Upper lobe of left lung (tissue), 4 donors: Measurements from ENCODE around the gene NKIRAS1.

ENCODE experiments used
- EP300 ChIP-seq, 4 donors: sonication (generic); formaldehyde crosslinking; IDR thresholded peaks; one replicate each; pipeline ENCODE4 v1.5.1; 2017; ENCODE audit warnings: antibody characterized with exemption in 4 of 4, control low read depth in 2 of 4
- POLR2A ChIP-seq, 4 donors: fragments of 450-650 bp; IDR thresholded peaks; one replicate each; pipeline ENCODE4 v1.5.1; 2016 to 2017; ENCODE audit warnings: antibody characterized with exemption in 4 of 4, mild to moderate bottlenecking in 2 of 4
- TF ChIP-seq, protein P1 (sequence below), 6 experiments: fragments of 450-650 bp in 4 of 6; fragments of 200-600 bp in 2 of 6; sonication (generic) in 2 of 6; IDR thresholded peaks; one replicate each; pipeline ENCODE4 v1.5.1; 2016 to 2019; ENCODE audit warnings: antibody characterized with exemption in 6 of 6

DNA sequence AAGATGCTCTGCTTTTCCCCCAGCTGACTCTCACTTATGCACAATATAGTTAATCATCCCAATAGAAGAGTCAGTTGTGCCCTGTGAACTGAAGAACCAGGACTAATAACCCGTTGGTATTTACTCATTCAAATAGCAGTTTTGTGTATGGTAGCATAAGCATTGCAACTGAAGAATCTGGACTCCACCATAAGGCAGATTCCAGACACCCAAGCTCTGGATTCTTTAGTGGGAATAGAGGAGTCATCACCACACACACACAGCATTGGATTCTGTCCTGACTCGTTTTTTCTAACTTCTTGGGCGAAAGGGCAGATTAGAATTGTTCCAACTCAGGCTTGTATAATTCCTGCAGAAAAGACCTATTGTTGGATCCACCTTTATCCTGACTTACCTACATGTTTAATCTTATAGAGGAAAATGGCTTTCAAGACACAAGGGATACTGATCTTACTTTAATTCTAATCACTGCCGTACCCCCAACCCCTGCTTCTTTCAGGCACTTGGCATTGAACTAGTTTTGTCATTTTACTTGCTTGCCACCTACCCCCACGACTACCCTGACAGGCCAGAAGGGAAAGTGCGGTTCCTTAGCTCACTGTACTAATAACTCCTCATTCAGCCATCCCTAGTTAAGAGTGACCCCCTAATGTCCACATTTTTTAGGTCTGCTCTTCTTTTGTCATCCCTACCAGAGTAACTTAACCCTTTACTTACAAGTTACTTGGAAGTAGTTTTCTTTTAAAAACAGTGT is 42.3 kb downstream of the NKIRAS1 start:
- TF ChIP-seq, protein P1, sequence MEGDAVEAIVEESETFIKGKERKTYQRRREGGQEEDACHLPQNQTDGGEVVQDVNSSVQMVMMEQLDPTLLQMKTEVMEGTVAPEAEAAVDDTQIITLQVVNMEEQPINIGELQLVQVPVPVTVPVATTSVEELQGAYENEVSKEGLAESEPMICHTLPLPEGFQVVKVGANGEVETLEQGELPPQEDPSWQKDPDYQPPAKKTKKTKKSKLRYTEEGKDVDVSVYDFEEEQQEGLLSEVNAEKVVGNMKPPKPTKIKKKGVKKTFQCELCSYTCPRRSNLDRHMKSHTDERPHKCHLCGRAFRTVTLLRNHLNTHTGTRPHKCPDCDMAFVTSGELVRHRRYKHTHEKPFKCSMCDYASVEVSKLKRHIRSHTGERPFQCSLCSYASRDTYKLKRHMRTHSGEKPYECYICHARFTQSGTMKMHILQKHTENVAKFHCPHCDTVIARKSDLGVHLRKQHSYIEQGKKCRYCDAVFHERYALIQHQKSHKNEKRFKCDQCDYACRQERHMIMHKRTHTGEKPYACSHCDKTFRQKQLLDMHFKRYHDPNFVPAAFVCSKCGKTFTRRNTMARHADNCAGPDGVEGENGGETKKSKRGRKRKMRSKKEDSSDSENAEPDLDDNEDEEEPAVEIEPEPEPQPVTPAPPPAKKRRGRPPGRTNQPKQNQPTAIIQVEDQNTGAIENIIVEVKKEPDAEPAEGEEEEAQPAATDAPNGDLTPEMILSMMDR (IDR thresholded peaks at IDR 0.05), result no peak
- TF ChIP-seq POLR2A (IDR thresholded peaks at IDR 0.05) (no peak), EP300 (IDR thresholded peaks at IDR 0.05) (no peak)
